Psoas muscle (tissue), 8 donors: ENCODE data around the gene BPI. TPM values are rescaled to one million over a fixed set of nuclear protein-coding genes. Genes with fewer than 3 reads are reported as not detected.

Source experiments
- ATAC-seq, 4 donors: fragments of 200-7000 bp; cut with Tn5 transposase; one replicate each; pipeline ENCODE4 v1.9.1; 2020; ENCODE audit warnings: moderate library complexity in 3 of 4, mild to moderate bottlenecking in 2 of 4
- DNase-seq, 2 donors: peaks; one replicate each; pipeline ENCODE4 v3.0.0-alpha.2; 2020
- H3K27ac ChIP-seq: fragments of 200-600 bp; one replicate; pipeline ENCODE4 v1.8.0; 2022
- H3K27me3 ChIP-seq, 3 donors: fragments of 200-600 bp in 1 of 3; one replicate each; pipeline versions ENCODE4 v1.6.1 to v1.8.0; 2013 to 2022; ENCODE audit warnings: low read length in 2 of 3, mild to moderate bottlenecking in 2 of 3, moderate library complexity in 1 of 3; ENCODE audit not compliant: insufficient read depth in 3 of 3
- H3K36me3 ChIP-seq, 2 donors: fragments of 200-600 bp in 1 of 2; one replicate each; pipeline versions ENCODE4 v1.6.1 to v1.8.0; 2013 to 2022; ENCODE audit warnings: low read depth in 1 of 2, mild to moderate bottlenecking in 1 of 2, moderate library complexity in 1 of 2; ENCODE audit not compliant: insufficient read depth in 1 of 2
- H3K4me1 ChIP-seq: fragments of 200-600 bp; one replicate; pipeline ENCODE4 v1.8.0; 2022
- H3K4me3 ChIP-seq: fragments of 200-600 bp; one replicate; pipeline ENCODE4 v1.8.0; 2022; ENCODE audit warnings: mild to moderate bottlenecking
- H3K9me3 ChIP-seq: fragments of 200-600 bp; one replicate; pipeline ENCODE4 v1.8.0; 2022
- WGBS, 3 donors: extraction: QIAGEN DNeasy Blood & Tissue Kit; methylation state at CpG; one replicate each; pipeline versions ENCODE4 v1.1.6 to v1.1.7; 2013; 5-methylcytosine and 5-hydroxymethylcytosine counted together
- intact Hi-C, 2 donors: fragments of 100-400 bp; cut with DNase I; formaldehyde crosslinking; loops; one replicate each; pipeline versions ENCODE4 v1.11.0 to v1.14.2; 2022
- polyA plus RNA-seq, 3 donors: library from polyadenylated mRNA; stranded (reverse); fragments of 200-250 nt; gene quantifications; one replicate each; pipeline ENCODE4 v1.2.3, GENCODE V29; 2013
- total RNA-seq, 4 donors: library from RNA; stranded (reverse); fragmentation: NEBNext Ultra II Directional in 2 of 4; extraction: Animal tissue kit (Norgen Biotek cat#: 25700) in 2 of 4; gene quantifications; one replicate each; pipeline versions ENCODE4 v1.2.1 to v1.2.4, GENCODE V29; 2021 to 2023
- TF ChIP-seq, protein P1 (sequence below): fragments of 200-600 bp; IDR thresholded peaks from one replicate; pipeline ENCODE4 v1.8.0; 2022; ENCODE audit warnings: antibody characterized with exemption
- donor health status: healthy with polysubstance abuse.
- donor health status: DM: no; HTN: no; CAD: no; lungs with moderate emphysema.
- donor health status: Bipolar disorder and iron deficiency.
- donor health status: healthy.
- donor health status: DM: yes; HTN: yes; CAD: no.
- donor health status: DM: no; HTN: no; CAD: no.
- donor health status: DM: no; HTN: no; CAD: no.
- donor health status: DM: yes; HTN: yes; CAD: no.

Gene BPI
- total and polyA plus RNA-seq, 7 donors, result 0.06 to 0.49 (median 0.41) TPM; not detected in 4

DNA sequence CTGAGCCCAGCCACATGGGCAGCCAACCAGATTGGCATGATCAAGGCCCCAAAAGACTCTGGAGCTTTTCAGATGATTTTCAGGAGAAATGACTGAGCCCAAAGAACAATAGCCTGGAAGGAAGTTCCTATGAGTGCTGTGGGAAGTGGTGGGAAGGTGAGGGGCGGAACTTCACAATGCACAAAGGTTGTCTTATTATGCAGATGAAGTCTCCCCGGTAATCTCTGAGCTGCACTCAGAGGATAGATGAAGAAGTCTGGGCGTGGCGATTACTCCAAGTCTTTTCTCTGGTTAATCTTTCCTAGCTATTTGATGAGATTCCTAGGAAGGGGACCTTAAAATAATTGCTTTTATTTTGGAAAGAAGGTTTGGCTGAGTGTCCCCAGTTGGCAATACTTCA is 79.2 kb downstream of the BPI start:
- Histone ChIP-seq H3K4me3 (no peak overlapping the region), H3K27me3 (no peaks in the 10 kb centered on the region), H3K36me3 (no peaks in the 10 kb centered on the region), H3K4me1 (no peaks in the 10 kb centered on the region), H3K9me3 (no peaks in the 10 kb centered on the region), H3K27ac (no peak overlapping the region)
- no peak for ATAC-seq
- no peak for DNase-seq
- TF ChIP-seq, protein P1, sequence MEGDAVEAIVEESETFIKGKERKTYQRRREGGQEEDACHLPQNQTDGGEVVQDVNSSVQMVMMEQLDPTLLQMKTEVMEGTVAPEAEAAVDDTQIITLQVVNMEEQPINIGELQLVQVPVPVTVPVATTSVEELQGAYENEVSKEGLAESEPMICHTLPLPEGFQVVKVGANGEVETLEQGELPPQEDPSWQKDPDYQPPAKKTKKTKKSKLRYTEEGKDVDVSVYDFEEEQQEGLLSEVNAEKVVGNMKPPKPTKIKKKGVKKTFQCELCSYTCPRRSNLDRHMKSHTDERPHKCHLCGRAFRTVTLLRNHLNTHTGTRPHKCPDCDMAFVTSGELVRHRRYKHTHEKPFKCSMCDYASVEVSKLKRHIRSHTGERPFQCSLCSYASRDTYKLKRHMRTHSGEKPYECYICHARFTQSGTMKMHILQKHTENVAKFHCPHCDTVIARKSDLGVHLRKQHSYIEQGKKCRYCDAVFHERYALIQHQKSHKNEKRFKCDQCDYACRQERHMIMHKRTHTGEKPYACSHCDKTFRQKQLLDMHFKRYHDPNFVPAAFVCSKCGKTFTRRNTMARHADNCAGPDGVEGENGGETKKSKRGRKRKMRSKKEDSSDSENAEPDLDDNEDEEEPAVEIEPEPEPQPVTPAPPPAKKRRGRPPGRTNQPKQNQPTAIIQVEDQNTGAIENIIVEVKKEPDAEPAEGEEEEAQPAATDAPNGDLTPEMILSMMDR, result no peak
- 72 to 84% (median 79%) methylated on average over 4 of the region's 4 CpGs for WGBS, 3 donors
- intact Hi-C loops, result no loop called here

DNA sequence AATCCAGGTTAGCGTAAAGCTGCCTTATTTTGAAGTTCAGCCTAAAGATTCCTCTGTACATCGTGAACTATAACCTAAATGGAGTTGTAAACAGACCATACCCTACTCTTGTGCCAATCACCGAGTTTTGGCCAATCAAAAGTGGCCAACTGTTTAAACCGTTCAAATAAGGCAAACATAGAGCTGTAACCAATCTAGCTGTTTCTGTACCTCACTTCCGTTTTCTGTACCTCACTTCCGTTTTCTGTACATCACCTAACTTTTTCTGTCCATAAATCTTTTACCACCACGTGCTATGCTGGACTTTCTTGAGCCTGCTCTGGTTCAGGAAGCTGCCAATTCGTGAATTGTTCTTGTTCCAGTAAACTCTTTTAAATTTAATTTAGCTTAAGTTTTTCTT is 82.0 kb downstream of the BPI start:
- H3K4me3 ChIP-seq, result no peak overlapping the region
- ATAC-seq (no peak), DNase-seq (no peak)
- H3K4me1 ChIP-seq, result no peaks in the 10 kb centered on the region
- intact Hi-C loops, result no loop called here
- H3K9me3 ChIP-seq, result no peaks in the 10 kb centered on the region
- WGBS, 3 donors, result 81 to 89% (median 87%) methylated on average over 8 of the region's 8 CpGs
- H3K36me3 ChIP-seq, result no peaks in the 10 kb centered on the region
- TF ChIP-seq, protein P1, result no peak
- no peak overlapping the region for H3K27ac ChIP-seq
- no peaks in the 10 kb centered on the region for H3K27me3 ChIP-seq

DNA sequence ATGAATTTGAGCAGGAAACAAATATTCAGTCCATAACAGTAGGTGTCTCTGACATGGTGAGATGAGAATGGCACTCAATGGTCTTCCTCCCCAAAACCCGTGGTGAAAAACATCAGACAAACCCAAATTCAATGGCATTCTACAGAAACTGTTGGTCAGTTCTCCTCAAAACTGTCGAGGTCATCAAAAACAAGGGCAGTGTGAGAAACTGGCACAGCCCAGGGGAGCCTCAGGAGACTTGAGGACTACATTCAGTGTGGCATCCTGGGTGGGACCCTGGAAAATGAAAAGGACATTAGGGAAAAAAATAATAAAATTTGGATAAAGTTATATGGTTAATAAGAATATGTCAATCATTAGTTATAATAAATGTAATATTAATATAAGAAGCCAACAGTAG is 82.9 kb downstream of the BPI start:
- 64 to 81% (median 71%) methylated on average over 2 of the region's 2 CpGs for WGBS, 3 donors
- H3K27me3 ChIP-seq, result no peaks in the 10 kb centered on the region
- no peaks in the 10 kb centered on the region for H3K9me3 ChIP-seq
- intact Hi-C loops, result no loop called here
- no peak for DNase-seq
- TF ChIP-seq, protein P1, result no peak
- H3K36me3 ChIP-seq, result no peaks in the 10 kb centered on the region
- no peak overlapping the region for H3K4me3 ChIP-seq
- no peak for ATAC-seq
- H3K4me1 ChIP-seq, result no peaks in the 10 kb centered on the region
- H3K27ac ChIP-seq, result no peak overlapping the region

Other genes with a start within 250 kb of the BPI start
- 100 to 1,000 TPM in 3 of 4 donors, 10 to 100 TPM in 1; 38.0 to 235 (median 134) TPM for gene TGM2, start 138.9 kb upstream of the BPI start, total RNA-seq
- 100 to 1,000 TPM in 1 of 3 donors, 10 to 100 TPM in 2; 23.6 to 168 (median 57.4) TPM for gene TGM2, start 138.9 kb upstream of the BPI start, polyA plus RNA-seq
- 1 to 10 TPM in 1 of 4 donors, under 1 TPM in 3; 0.16 to 2.4 (median 0.48) TPM for gene KIAA1755, start 43.4 kb upstream of the BPI start, total RNA-seq
- under 1 TPM; 0.20 to 0.30 (median 0.29) TPM for gene KIAA1755, start 43.4 kb upstream of the BPI start, polyA plus RNA-seq
- gene LBP, start 42.3 kb downstream of the BPI start, total RNA-seq, result 100 to 1,000 TPM in 1 of 4 donors, 10 to 100 TPM in 3; 38.8 to 167 (median 68.7) TPM
- gene LBP, start 42.3 kb downstream of the BPI start, polyA plus RNA-seq, result 10 to 100 TPM in 2 of 3 donors, 1 to 10 TPM in 1; 1.1 to 10.3 (median 10.2) TPM
- 10 to 100 TPM in 2 of 4 donors, 1 to 10 TPM in 2; 4.6 to 26.0 (median 14.8) TPM for gene SNHG17, start 131.2 kb downstream of the BPI start, total RNA-seq
- 10 to 100 TPM; 13.3 to 19.4 (median 18.7) TPM for gene SNHG17, start 131.2 kb downstream of the BPI start, polyA plus RNA-seq
- 10 to 100 TPM; 17.3 to 24.6 (median 18.8) TPM for gene RALGAPB, start 168.7 kb downstream of the BPI start, total RNA-seq
- gene RALGAPB, start 168.7 kb downstream of the BPI start, polyA plus RNA-seq, result 10 to 100 TPM in 2 of 3 donors, 1 to 10 TPM in 1; 7.5 to 27.3 (median 11.3) TPM